Mesodermal cell (in vitro differentiated cells): ENCODE data around the gene C2CD2L.
"Not testable (repeated sequence)": the region's sequence is repeated elsewhere in the genome, so short reads cannot be mapped to it uniquely, and the experiment has no call there.

Source experiments
- H3K27ac ChIP-seq: 2 replicates; pipeline ENCODE4 v1.7.0; 2013; ENCODE audit warnings: mild to moderate bottlenecking, low read depth, low read length, moderate library complexity; ENCODE audit not compliant: severe bottlenecking
- H3K36me3 ChIP-seq: 2 replicates; pipeline ENCODE4 v1.7.1; 2013; ENCODE audit warnings: mild to moderate bottlenecking, low read length, moderate library complexity; ENCODE audit not compliant: control insufficient read depth, insufficient read depth
- H3K4me1 ChIP-seq: one replicate; pipeline ENCODE4 v1.7.1; 2013; ENCODE audit warnings: mild to moderate bottlenecking, low read length; ENCODE audit not compliant: insufficient read depth, control insufficient read depth, poor library complexity, severe bottlenecking
- H3K4me3 ChIP-seq: 2 replicates; pipeline ENCODE4 v1.7.0; 2013; ENCODE audit warnings: low read length, control low read depth, mild to moderate bottlenecking; ENCODE audit not compliant: insufficient read depth, poor library complexity, severe bottlenecking; ENCODE audit errors: extremely low read depth
- H3K9me3 ChIP-seq: 2 replicates; pipeline ENCODE4 v1.7.1; 2013; ENCODE audit warnings: mild to moderate bottlenecking, low read length, moderate library complexity; ENCODE audit not compliant: control insufficient read depth
- WGBS, 2 experiments: methylation state at CpG; one replicate each; pipeline ENCODE4 v1.1.5; 2013; ENCODE audit warnings: missing lambda C conversion rate in 2 of 2; ENCODE audit not compliant: insufficient coverage in 2 of 2; 5-methylcytosine and 5-hydroxymethylcytosine counted together

C2CD2L gene

DNA sequence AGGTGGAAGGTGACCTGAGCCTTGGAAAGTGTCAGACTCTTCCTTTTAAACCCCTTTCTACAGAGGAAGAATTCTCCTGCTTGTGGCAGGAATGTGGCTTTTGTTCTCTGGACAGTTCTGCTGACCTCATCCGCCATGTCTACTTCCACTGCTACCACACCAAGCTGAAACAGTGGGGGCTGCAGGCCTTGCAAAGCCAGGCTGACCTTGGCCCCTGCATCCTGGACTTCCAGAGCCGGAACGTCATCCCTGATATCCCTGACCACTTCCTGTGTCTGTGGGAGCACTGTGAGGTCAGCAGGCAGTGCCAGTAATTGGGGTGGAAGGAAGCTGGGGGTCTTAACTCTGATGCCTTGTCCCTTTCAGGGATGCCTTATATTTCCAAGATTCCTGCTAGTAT is 23.5 kb downstream of the C2CD2L start:
- WGBS, 2 experiments: 85 to 94% methylated on average over 2 to 3 of the region's 3 CpGs
- Histone ChIP-seq H3K9me3 (no peaks in the 10 kb centered on the region), H3K4me3 (no peak overlapping the region), H3K36me3 (peaks cover 74% of the 10 kb centered on the region), H3K4me1 (peaks cover 4% of the 10 kb centered on the region), H3K27ac (no peak overlapping the region)

DNA sequence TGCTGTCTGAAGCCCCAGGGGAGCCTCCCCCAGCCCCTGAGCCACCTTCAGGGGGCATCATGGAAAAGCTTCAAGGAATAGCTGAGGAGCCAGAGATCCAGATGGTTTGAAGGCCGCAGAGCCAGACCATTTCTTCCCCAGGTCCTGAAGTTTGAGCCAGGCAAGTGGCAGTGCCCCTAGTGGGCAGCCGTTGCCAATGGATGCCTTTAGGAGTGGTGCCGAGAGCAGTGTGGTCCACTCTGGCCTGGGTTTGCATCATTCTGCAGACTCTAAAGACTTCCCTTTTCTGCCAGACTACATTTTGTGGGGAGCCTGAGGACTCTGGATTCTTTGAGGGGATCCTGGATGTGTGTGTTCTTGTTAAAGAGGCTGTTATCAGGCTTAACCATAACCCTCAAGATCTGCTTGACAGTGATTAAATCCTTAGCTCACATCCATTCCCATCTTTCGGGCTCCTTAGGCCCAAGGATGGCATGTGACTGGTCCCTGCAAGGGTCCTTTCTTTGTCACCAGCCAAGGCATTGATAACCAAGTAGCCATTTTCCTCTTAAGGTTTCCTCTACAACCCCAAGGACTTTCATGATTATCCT is 27.3 kb downstream of the C2CD2L start:
- Histone ChIP-seq H3K36me3 (peaks cover 45% of the 10 kb centered on the region), H3K27ac (no peak overlapping the region), H3K4me3 (no peak overlapping the region), H3K9me3 (no peaks in the 10 kb centered on the region), H3K4me1 (peaks cover 4% of the 10 kb centered on the region)
- 87 to 92% methylated on average over 2 to 3 of the region's 4 CpGs for WGBS, 2 experiments

DNA sequence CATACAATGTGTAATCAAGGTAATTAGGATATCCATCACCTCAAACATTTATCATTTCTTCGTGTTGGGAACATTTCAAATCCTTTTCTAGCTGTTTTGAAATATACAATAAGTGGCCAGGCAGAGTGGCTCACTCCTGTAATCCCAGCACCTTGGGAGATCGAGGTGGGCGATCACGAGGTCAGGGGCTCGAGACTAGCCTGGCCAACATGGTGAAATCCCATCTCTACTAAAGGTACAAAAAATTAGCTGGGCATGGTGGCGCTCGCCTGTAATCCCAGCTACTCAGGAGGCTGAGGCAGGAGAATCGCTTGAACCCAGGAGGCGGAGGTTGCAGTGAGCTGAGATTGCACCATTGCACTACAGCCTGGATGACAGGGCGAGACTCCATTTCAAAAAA is 32.1 kb downstream of the C2CD2L start:
- not testable (repeated sequence) for H3K4me3 ChIP-seq, H3K27ac ChIP-seq, H3K4me1 ChIP-seq, H3K36me3 ChIP-seq, H3K9me3 ChIP-seq
- WGBS, 2 experiments: 82 to 98% methylated on average over 2 to 8 of the region's 10 CpGs

DNA sequence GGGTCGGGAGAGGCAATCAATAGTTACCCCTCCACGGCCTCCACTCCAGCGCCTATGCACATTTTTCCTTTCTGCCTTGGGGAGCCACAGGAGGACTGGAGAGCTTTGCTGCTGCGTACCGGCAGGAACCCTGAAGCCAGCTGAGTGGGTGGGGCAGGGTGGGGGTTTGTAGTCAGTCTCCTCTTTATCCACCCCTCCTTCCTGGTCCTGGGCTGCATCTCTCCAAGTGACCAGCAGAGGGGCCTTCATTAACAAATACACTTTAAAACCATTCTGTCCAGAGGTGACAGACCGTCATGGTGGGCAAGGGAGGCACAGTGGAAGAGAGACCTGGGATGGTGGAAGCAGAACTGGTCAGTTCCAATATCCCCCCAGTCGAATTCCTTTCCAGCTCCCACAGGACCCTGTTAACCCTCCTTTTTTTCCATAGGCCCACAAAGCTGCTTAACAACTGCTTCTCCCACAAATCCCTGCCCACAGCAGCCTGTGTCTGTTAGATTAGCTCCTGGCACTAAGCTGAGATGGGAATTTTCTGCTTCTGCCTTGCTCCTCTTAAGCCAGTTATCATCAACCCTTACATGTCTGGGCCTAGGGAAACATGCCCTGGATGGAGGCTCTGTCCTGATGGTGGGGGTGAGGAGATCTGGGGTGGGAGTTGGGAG is 37.8 kb downstream of the C2CD2L start:
- Histone ChIP-seq H3K36me3 (no peaks in the 10 kb centered on the region), H3K9me3 (no peaks in the 10 kb centered on the region), H3K4me1 (no peaks in the 10 kb centered on the region), H3K27ac (no peak overlapping the region), H3K4me3 (no peak overlapping the region)
- 33% methylated on average over 3 of the region's 7 CpGs for WGBS, 2 experiments

DNA sequence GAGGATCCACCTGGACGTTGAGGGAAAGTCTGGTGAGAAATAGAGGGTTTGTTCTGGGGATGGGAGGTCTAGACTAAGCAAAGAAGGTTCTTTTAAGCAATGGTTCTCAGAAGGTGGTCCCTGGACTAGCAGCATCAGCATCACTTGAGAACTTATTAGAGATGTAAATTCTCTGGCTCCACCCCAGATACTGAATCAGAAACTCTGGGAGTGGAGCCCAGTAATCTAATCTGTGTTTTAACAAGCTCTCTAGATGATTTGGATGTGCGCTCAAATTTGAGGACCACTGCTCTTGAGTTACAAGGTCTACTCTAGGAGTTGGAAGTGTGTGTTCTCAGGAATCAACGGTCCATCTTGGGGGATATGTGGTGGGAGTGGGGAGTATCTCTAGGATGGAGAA is 38.4 kb downstream of the C2CD2L start:
- 54 to 63% methylated on average over 3 of the region's 3 CpGs for WGBS, 2 experiments
- Histone ChIP-seq H3K27ac (no peak overlapping the region), H3K4me3 (no peak overlapping the region), H3K4me1 (no peaks in the 10 kb centered on the region), H3K36me3 (no peaks in the 10 kb centered on the region), H3K9me3 (no peaks in the 10 kb centered on the region)

DNA sequence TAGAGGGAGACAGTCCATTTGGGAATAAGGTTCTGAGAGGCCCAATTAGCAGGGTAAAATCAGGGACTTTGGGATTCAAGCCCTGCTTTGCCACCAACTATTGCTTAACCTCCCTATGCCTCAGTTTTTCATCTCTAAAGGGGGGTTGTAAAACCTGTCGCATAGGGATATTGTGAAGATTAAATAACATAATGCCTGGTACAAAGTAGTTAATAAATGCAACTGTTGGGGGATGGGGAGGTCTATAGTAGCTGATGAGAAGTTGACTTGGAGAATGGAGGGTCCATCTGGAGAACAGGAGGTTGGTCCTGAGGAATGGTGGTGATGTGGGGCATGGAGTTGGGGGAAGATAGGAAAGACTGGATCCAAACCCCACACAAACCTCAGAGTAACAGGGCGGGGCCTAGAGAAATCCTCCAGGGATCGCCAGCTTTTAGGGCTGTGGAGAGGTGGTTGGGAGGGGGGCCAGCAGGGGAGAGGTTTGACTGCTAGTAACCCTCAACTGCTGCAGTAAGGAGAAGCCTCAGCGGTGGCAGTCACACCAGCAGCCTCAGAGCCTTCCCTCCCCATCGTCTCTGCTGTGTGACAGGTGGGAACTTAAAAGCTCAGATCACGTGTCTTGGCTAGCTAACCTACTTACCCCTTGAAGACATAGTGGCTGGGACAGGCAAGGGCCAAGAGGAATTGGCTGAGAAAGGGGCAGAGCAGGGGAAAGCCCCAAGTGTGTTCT is 40.6 kb downstream of the C2CD2L start:
- no peaks in the 10 kb centered on the region for H3K4me1 ChIP-seq
- no peak overlapping the region for H3K4me3 ChIP-seq
- H3K27ac ChIP-seq: no peak overlapping the region
- 26 to 40% methylated on average over 2 to 3 of the region's 6 CpGs for WGBS, 2 experiments
- H3K36me3 ChIP-seq: no peaks in the 10 kb centered on the region
- H3K9me3 ChIP-seq: no peaks in the 10 kb centered on the region

DNA sequence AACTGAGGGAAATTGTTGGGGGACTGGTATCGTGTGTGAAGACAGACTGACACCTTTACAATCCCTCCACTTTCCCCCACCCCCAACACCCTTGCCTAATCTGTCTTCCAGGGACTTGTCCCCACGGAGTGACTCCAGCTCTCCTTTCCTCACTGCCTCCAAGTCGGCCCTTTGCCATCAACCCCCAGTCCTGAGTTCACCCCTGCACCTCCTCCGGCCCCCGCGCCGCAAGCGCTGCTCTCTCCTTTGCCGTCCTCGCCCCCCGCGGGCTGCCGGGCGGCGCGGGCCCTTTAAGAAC is 41.5 kb downstream of the C2CD2L start:
- 0% methylated on average over 2 to 12 of the region's 16 CpGs for WGBS, 2 experiments
- Histone ChIP-seq H3K9me3 (no peaks in the 10 kb centered on the region), H3K4me1 (no peaks in the 10 kb centered on the region), H3K27ac (no peak overlapping the region), H3K36me3 (no peaks in the 10 kb centered on the region), H3K4me3 (peak overlapping the region; percentile 49)

DNA sequence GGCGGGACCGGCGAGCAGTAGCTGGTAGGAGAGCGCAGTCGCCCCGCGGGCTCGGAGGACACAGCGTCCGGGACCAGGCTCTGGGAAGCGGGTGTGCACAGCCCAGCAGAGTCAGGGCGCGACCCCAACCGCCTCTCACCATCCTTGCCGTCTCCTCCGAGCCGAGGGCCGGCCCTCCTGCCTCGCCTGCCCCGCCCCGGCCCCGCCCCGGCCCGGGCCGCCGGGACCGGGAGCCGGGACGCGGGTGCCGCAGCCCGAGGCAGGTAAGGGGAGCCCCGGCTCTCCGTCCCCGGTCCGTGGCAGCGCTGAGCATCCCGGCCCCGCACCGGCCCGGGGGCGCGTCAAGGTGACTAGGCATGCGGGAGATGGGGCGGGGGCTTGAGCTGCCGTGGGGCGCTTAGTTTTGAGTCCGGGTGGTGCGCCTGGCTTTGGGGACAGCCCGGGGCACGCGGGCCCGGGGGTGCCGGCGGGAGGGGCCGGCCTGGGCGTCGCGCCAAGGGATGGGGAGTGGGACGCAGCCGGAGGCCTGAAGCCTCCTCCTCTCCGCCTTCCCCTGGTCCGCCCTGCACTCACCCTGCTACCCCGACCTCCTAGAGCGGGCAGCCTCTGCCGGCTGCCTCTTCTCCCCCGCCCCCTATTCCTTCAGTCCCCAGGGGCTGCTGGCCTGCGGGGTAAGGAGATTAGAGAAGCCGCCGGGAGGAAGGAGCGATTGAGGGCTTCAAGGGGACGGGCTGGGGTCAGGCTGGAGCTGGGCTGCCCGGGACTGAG is 42.1 kb downstream of the C2CD2L start, which contains the start of gene ABCG4:
ABCG4 (plus strand) TSS at position 35 of the 768 bp plus-strand sequence. CDS start 914 bp downstream, outside the sequence.
- Histone ChIP-seq H3K36me3 (no peaks in the 10 kb centered on the region), H3K9me3 (no peaks in the 10 kb centered on the region), H3K27ac (no peak within 1 kb of the TSS), H3K4me1 (no peaks in the 10 kb centered on the region), H3K4me3 (peak within 1 kb of the TSS; percentile 49)
- WGBS, 2 experiments: 0% methylated on average over 30 to 54 of the region's 73 CpGs

DNA sequence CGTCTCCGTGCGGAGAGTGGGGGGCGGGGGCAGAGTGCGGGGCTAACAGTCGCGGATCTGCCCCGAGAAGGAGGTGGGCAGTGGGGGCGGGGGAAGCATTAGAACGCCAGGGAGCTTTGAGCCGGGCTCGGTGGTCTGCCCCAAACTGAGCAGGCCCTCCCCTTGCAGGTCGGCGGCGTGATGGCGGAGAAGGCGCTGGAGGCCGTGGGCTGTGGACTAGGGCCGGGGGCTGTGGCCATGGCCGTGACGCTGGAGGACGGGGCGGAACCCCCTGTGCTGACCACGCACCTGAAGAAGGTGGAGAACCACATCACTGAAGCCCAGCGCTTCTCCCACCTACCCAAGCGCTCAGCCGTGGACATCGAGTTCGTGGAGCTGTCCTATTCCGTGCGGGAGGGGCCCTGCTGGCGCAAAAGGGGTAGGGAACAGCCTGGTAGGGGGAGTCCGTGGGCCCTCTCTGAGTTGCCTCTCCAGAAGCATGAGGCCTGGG is 42.7 kb downstream of the C2CD2L start:
- Histone ChIP-seq H3K4me1 (no peaks in the 10 kb centered on the region), H3K27ac (no peak overlapping the region), H3K36me3 (no peaks in the 10 kb centered on the region), H3K9me3 (no peaks in the 10 kb centered on the region), H3K4me3 (peak overlapping the region; percentile 49)
- WGBS, 2 experiments: 5 to 7% methylated on average over 23 to 24 of the region's 33 CpGs

DNA sequence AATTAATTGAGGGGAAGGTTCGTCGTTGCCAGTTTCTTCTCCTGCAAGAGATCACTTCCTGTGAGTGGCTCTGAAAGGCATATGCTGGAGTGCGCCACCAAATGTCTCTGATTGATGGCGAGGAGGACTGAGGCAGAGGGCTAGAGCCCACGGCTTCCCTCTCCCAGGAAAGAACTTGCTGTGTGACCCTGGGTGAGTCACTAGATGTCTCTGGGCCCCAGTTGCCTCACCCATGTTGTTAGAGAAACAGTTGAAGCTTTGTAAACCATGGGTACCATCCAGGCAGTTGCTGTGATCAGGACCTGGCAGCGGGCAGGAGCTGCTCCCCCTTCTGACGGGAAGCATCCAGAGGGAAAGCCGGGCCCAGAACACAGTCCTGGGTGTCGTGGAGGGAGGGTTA is 44.9 kb downstream of the C2CD2L start:
- Histone ChIP-seq H3K27ac (no peak overlapping the region), H3K4me3 (no peak overlapping the region), H3K36me3 (no peaks in the 10 kb centered on the region), H3K4me1 (no peaks in the 10 kb centered on the region), H3K9me3 (no peaks in the 10 kb centered on the region)
- 85 to 86% methylated on average over 5 to 8 of the region's 9 CpGs for WGBS, 2 experiments
